AG08396 (cell line): ENCODE data around the gene AMFR.

Experiments used
- DNase-seq: peaks from one replicate; pipeline ENCODE4 v3.0.0; 2012; ENCODE audit warnings: low spot score, mixed read lengths

The AMFR gene

DNA sequence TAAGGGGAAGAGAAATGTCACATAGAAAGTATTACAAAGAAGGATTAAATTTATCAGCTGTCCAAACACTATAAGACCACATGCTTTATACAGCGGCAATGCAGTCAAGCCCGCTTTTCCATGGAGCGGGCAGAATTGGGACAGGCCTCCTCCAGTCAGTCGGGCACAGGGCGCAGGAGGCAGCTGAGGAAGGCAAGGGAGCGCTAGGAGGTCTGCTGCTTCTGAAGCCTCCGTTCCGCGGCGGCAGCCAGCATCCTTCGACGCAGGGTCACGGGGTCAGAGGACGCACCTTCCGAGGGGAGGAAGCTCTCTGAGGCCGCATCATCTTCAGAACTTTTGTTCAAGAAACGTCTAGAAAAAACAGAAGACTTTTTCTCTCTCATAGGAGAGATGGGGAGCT, 62.6 kb downstream of the AMFR start:
- DNase-seq: no peak

- DNase-seq: no peak
Measured at GRCh38 chr16:56362057-56362655, 63.2 kb downstream of the AMFR start.

- DNase-seq: no peak
Measured at GRCh38 chr16:56360117-56361008, 65.0 kb downstream of the AMFR start.

DNA sequence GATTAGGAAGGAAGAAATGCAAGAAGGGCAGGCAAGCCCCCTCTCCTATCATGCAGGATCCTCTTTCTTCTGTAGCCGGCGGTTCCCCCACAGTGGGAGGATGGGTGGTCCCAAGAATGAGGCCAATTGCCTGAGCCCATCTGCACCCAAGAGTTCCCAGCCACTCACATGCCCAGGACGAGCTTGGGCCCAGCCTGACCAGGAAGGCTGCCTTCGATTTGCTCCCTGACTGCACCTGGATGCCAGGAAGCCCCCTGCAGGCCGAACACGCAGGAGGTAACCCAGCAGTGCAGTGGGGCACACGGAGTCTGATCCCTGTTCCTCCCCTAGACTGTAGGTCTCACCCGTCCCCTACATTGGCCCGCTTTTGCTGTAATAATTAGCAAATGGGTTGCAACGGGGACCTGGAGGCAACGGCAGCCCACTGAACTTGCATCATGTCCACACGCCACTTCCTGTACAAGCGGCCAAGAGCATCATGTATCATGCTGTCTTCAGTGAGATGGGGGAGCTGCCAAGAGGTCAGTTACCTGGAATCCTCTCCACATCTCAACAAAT, 67.5 kb downstream of the AMFR start:
- peak; percentile 8 for DNase-seq

GRCh38 chr16:56357241-56357764, 68.0 kb downstream of the AMFR start:
- DNase-seq: peak; percentile 80

DNA sequence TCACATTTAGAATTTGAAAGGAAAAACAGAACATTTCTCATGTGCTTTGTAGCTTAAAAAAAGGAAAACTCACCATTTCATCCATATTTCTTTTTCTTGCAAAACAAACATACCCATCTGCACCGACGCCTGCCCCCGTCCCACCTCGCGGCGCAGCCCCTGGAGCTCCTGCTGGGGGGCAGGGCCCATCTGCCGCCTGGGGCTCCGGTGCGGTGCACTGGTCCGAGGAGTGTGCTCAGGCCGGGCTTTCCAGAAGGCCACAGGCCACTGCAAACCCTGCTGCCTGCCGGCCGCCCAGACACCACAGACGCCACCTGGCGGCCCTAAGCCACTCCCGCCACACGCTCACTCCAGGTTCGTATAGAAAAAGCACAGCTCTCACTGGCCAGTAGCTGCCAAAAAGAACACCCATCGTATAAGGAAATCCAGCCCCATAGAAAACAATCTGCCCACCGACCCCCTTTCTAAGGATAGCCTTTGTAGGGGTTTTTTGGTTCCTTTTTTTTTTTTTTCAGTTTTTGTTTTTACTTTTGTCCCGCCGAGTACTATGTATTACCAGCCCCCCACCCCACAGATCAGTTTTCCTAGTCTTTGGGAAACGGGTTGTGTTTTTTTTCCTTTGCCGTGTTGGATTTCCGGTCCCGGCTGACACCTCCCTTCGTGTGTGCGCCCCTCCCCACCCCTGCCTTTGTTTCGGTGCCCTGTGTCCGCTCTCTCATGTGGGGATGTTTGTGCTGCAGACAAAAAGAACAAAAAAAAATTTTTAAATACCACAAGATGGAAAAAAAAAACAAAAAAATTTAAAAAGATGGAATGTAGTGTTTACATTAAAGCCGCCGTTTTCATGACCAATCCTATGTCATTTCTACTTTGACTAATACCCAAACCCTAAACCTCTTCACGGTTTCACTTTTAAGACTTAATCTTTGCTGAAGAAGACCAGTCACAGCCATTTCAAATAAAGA, 68.8 kb downstream of the AMFR start:
- peak; percentile 95 for DNase-seq

- DNase-seq: no peak
Measured at GRCh38 chr16:56355786-56356275, 69.5 kb downstream of the AMFR start.

GRCh38 chr16:56355221-56355620, 70.1 kb downstream of the AMFR start:
- no peak for DNase-seq

DNA sequence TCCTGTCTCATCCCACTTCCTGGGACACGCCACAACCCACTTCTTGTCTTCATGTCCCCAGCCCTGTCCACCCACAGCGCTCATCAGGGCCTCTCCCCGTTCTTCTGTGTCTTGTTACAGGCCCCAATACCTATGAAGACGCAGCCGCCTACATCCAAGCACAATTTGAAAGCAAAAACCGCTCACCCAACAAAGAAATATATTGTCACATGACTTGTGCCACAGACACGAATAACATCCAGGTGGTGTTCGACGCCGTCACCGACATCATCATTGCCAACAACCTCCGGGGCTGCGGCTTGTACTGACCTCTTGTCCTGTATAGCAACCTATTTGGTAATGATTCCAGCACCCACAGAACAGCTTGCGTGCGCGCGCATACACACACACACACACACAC, 70.6 kb downstream of the AMFR start:
- DNase-seq: no peak

GRCh38 chr16:56354016-56354415, 71.3 kb downstream of the AMFR start:
- DNase-seq: no peak

- DNase-seq: no peak
Measured at GRCh38 chr16:56353054-56353921, 72.1 kb downstream of the AMFR start.

DNA sequence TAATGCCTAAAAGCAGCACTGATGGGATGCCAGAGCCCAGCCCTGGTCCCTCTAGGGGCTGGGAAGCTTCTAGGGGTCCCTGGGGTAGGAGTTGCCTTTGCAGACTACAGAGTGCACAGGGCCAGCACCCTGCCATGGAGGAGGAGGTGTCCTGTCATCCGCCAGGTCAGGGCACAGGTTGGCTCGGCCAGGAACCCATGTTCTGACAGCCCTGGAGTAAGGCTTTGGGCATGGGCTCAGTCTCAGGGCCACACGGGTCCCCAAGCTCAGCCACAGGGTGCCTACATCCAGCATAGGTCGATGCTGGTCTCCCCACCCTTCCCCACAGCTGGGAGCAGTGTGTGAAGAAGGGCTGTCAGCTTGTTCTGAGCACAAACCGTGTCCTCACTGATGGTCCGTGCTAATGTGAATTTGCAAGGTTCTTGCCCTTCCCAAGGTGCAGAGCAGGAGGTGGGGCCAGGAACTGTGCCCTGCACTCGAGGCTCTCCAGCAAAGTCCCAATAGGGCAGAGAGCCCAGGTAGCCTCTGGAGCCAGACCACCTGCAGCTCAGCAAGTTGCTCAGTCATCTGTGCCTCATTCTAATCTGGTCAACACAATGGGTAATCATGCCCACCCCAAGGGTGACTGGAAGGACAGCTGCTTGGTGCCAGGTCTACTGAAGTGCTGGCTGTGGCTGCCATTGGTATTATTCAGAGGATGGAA, 72.8 kb downstream of the AMFR start:
- DNase-seq: no peak

GRCh38 chr16:56351481-56351880, 73.9 kb downstream of the AMFR start:
- DNase-seq: no peak

DNA sequence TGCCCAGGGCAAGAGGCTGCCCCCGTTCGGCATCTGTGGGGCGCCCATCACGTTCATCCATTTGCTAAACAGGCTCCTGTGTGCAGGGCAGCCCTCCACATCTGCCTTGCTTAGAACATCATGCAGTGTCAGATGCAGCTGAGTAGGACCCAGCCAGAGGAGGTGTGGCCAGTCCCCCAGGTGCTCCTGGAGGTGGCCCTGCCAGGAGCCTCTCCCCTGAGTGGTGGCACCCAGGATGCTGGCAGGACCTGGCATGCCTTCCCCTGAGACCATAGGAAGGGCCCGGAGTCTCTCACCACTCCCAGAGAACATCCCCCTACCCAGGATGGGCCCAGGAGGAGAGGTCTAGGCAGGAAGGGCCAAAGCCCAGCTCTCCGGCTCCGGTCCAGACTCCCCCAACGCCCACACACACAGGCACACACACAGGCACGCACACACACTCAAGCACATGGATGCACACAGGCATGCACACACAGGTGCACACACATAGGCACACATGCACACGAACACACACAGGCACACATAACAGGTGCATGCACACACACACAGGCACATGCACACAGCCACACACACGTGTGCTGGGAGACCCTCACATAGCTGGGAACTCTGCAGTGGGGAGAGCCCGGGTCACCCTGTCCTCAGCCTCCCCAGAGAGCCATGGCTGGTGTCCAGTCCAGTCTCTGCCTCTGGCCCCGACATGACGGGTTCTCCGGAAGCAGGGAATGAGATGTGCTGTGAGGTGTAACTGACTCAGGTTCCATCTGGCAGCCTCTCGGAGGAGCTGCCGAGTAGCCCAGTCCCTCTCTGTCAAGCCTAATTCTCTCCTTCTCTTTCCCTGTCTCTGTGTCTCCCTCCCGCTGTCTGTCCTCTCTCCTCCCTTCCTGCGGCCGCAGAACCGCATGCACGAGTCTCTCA, 74.6 kb downstream of the AMFR start:
- DNase-seq: no peak

GRCh38 chr16:56349711-56350161, 75.6 kb downstream of the AMFR start:
- DNase-seq: no peak

DNA sequence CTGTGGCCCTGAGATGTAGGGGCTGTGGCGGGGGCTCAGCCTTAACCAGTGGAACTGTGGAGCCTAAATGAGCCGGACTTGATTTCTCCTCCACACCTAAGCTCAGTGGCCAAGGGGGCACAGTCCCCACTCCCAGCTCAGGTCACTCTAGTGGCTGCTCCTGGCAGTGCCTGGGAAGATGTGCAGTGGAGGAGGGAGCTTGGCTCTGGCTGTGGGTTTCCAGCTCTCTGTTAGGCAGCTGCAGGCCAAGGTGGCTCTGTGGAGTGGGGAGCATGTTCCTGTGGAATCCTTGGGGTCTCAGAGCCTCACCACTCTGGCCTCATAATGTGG, 76.3 kb downstream of the AMFR start:
- no peak for DNase-seq

- DNase-seq: no peak
Measured at GRCh38 chr16:56348168-56349085, 76.9 kb downstream of the AMFR start.

DNA sequence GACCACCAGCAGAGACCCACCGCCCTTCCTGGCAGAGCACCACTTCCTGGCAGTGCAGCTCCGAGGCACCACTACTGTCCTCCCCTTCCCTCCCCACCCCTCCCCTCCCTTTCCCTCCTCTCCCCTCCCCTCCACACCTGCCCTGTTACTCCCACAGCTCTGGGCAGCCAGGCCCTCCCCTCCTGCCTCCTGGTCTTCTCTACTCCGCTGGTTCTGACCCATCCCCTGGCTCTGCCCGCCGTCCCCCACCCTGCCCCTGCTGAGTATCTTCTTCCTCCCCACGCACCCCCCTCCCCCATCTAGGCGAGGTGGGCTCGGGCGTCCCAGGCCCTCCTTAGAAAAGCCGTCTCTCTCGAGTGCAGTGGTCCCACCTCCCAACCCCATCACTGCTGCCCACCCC, 77.7 kb downstream of the AMFR start:
- no peak for DNase-seq
